ENCODE results near the gene FAS. TPM values are rescaled to one million over a fixed set of nuclear protein-coding genes. Genes with fewer than 3 reads are reported as not detected.
A peak's percentile ranks its signal among the peaks of the same experiment; 100 is the strongest.

Gene FAS
- polyA plus RNA-seq, 3 donors = 27.3 to 28.9 (median 27.9) TPM

GRCh38 chr10:88954458-88955083, 36.0 kb upstream of the FAS start:
- no peak overlapping the region for H3K4me2 ChIP-seq (replicated peaks; ENCODE audit: extremely low read depth, low read length, poor library complexity, severe bottlenecking)
- peaks cover 0 to 4% of the 10 kb centered on the region in 2 donors for H3K4me1 ChIP-seq (ENCODE audit: control insufficient read depth in 1 of 2, insufficient read depth in 2 of 2, low read length in 2 of 2)
- H3K4me3 ChIP-seq (replicated peaks in 1 of 3; ENCODE audit: low read depth in 2 of 3, low read length in 3 of 3) = no peak overlapping the region
- peaks cover 0 to 2% (median 1%) of the 10 kb centered on the region in 3 donors for H3K27me3 Mint-ChIP-seq (ENCODE audit: low read depth in 3 of 3)
- H3K9me3 Mint-ChIP-seq = peaks cover 2 to 12% (median 6%) of the 10 kb centered on the region in 7 donors
- H3K36me3 ChIP-seq (replicated peaks in 1 of 2; ENCODE audit: control insufficient read depth in 1 of 2, insufficient read depth in 2 of 2, low read length in 2 of 2) = no peaks in the 10 kb centered on the region
- peaks cover 14% of the 10 kb centered on the region for H3K4me1 Mint-ChIP-seq
- intact Hi-C loops (cut with micrococcal nuclease) = no loop called here
- no peak overlapping the region for H3K9ac ChIP-seq (ENCODE audit: insufficient read depth, low read length, poor library complexity, severe bottlenecking)
- no peak for DNase-seq
- H3K27me3 ChIP-seq (ENCODE audit: control insufficient read depth in 2 of 2, insufficient read depth in 2 of 2, low read length in 2 of 2) = no peaks in the 10 kb centered on the region
- peaks cover 0 to 3% of the 10 kb centered on the region in 2 donors for H3K9me3 ChIP-seq (replicated peaks in 1 of 2; ENCODE audit: control insufficient read depth in 1 of 2, insufficient read depth in 1 of 2, low read length in 2 of 2)
- H3K4me3 Mint-ChIP-seq = no peak overlapping the region
- peaks cover 0 to 2% of the 10 kb centered on the region in 2 donors for H3K36me3 Mint-ChIP-seq
- no peak overlapping the region for H3K27ac ChIP-seq (ENCODE audit: low read depth in 1 of 2, low read length in 2 of 2)
- H3K79me2 ChIP-seq (ENCODE audit: insufficient read depth, low read length) = no peaks in the 10 kb centered on the region
- H4K20me1 ChIP-seq (ENCODE audit: insufficient read depth, low read length) = no peaks in the 10 kb centered on the region
- H3K27ac Mint-ChIP-seq = no peak overlapping the region
- no peak overlapping the region for H2AFZ ChIP-seq (ENCODE audit: insufficient read depth, low read depth, low read length, poor library complexity, severe bottlenecking)
- no CpG with 5 or more reads among the region's 4 CpGs for WGBS (ENCODE audit: insufficient coverage)
- no peak for TF ChIP-seq CTCF (IDR thresholded peaks at IDR 0.05)

- WGBS (ENCODE audit: insufficient coverage) = 91% methylated on average over 1 of the region's 1 CpG
- Histone ChIP-seq H3K27ac (ENCODE audit: low read depth in 1 of 2, low read length in 2 of 2) (no peak overlapping the region), H3K27me3 (ENCODE audit: control insufficient read depth in 2 of 2, insufficient read depth in 2 of 2, low read length in 2 of 2) (no peaks in the 10 kb centered on the region), H3K4me3 (replicated peaks in 1 of 3; ENCODE audit: low read depth in 2 of 3, low read length in 3 of 3) (no peak overlapping the region), H3K79me2 (ENCODE audit: insufficient read depth, low read length) (no peaks in the 10 kb centered on the region), H2AFZ (ENCODE audit: insufficient read depth, low read depth, low read length, poor library complexity, severe bottlenecking) (no peak overlapping the region), H4K20me1 (ENCODE audit: insufficient read depth, low read length) (no peaks in the 10 kb centered on the region), H3K9ac (ENCODE audit: insufficient read depth, low read length, poor library complexity, severe bottlenecking) (no peak overlapping the region), H3K4me2 (replicated peaks; ENCODE audit: extremely low read depth, low read length, poor library complexity, severe bottlenecking) (no peak overlapping the region), H3K9me3 (replicated peaks in 1 of 2; ENCODE audit: control insufficient read depth in 1 of 2, insufficient read depth in 1 of 2, low read length in 2 of 2) (peaks cover 0 to 3% of the 10 kb centered on the region in 2 donors), H3K36me3 (replicated peaks in 1 of 2; ENCODE audit: control insufficient read depth in 1 of 2, insufficient read depth in 2 of 2, low read length in 2 of 2) (no peaks in the 10 kb centered on the region), H3K4me1 (ENCODE audit: control insufficient read depth in 1 of 2, insufficient read depth in 2 of 2, low read length in 2 of 2) (peaks cover 3 to 4% of the 10 kb centered on the region in 2 donors)
- TF ChIP-seq CTCF (IDR thresholded peaks at IDR 0.05) = no peak
- intact Hi-C loops (cut with micrococcal nuclease) = no loop called here
- Mint-ChIP-seq H3K36me3 (peaks cover 0 to 2% of the 10 kb centered on the region in 2 donors), H3K4me3 (no peak overlapping the region), H3K4me1 (peaks cover 13% of the 10 kb centered on the region), H3K9me3 (peaks cover 2 to 12% (median 6%) of the 10 kb centered on the region in 7 donors), H3K27me3 (ENCODE audit: low read depth in 3 of 3) (peaks cover 0 to 2% (median 1%) of the 10 kb centered on the region in 3 donors), H3K27ac (peak overlapping the region in 1 of 7 donors; percentile 43)
- DNase-seq = no peak
Measured at GRCh38 chr10:88957381-88957780, 33.2 kb upstream of the FAS start.
